Measurements from ENCODE around the gene SPACA9. TPM values are rescaled to one million over a fixed set of nuclear protein-coding genes. Genes with fewer than 3 reads are reported as not detected.

Gene SPACA9
- total RNA-seq, 4 donors from 2014 or later = 3.0 to 4.2 (median 3.3) TPM

GRCh38 chr9:132863096-132863495 is 15.6 kb upstream of the SPACA9 start:
- no peak for TF ChIP-seq CTCF (IDR thresholded peaks at IDR 0.05; ENCODE audit: low read depth)

GRCh38 chr9:132864277-132864676 is 14.4 kb upstream of the SPACA9 start:
- no peak for TF ChIP-seq CTCF (IDR thresholded peaks at IDR 0.05; ENCODE audit: low read depth)

GRCh38 chr9:132864691-132865090 is 14.0 kb upstream of the SPACA9 start:
- no peak for TF ChIP-seq CTCF (IDR thresholded peaks at IDR 0.05; ENCODE audit: low read depth)

GRCh38 chr9:132866898-132867297 is 11.8 kb upstream of the SPACA9 start:
- no peak for TF ChIP-seq CTCF (IDR thresholded peaks at IDR 0.05; ENCODE audit: low read depth)

GRCh38 chr9:132869266-132869665 is 9.4 kb upstream of the SPACA9 start:
- TF ChIP-seq CTCF (IDR thresholded peaks at IDR 0.05; ENCODE audit: low read depth) = no peak

- TF ChIP-seq CTCF (IDR thresholded peaks at IDR 0.05; ENCODE audit: low read depth) = no peak
These were observed 5.3 kb upstream of the SPACA9 start for GRCh38 chr9:132873403-132873802.

GRCh38 chr9:132875159-132875558 is 3.5 kb upstream of the SPACA9 start:
- TF ChIP-seq CTCF (IDR thresholded peaks at IDR 0.05; ENCODE audit: low read depth) = no peak
